K562 (cell line): ENCODE results near the gene ATG14.

Experiments
- DPF2 ChIP-seq: fragments of 450-650 bp; IDR thresholded peaks from 2 replicates; pipeline ENCODE4 v1.6.1; 2016
- EP300 ChIP-seq: IDR thresholded peaks from 2 replicates; pipeline ENCODE4 v1.6.1; 2012; ENCODE audit warnings: low read length, improper control_type of control experiment
- PTRF ChIP-seq: fragments of 450-650 bp; IDR thresholded peaks from 2 replicates; pipeline ENCODE4 v1.6.1; 2016; ENCODE audit warnings: mild to moderate bottlenecking, missing genetic modification characterization, missing compliant biosample characterization
- RAD51 ChIP-seq: fragments of 450-650 bp; IDR thresholded peaks from 2 replicates; pipeline ENCODE4 v1.7.1; 2016; ENCODE audit warnings: low read depth, mild to moderate bottlenecking, borderline replicate concordance
- ZNF12 ChIP-seq: sonication (generic); formaldehyde crosslinking; IDR thresholded peaks from 2 replicates; pipeline ENCODE4 v1.4.0; 2020; ENCODE audit warnings: mild to moderate bottlenecking, missing genetic modification reagents
- ZNF274 ChIP-seq: IDR thresholded peaks from 2 replicates; pipeline ENCODE4 v1.6.1; 2011; ENCODE audit warnings: low read depth, mild to moderate bottlenecking, low read length, moderate library complexity, borderline replicate concordance
- TF ChIP-seq, protein P1 (sequence below), 3 experiments: IDR thresholded peaks in 2 of 3; conservative IDR thresholded peaks in 1 of 3; 2 replicates each; pipeline ENCODE4 v1.5.1; 2011 to 2012; ENCODE audit warnings: low read length in 3 of 3, mild to moderate bottlenecking in 3 of 3, control low read depth in 2 of 3, improper control_type of control experiment in 1 of 3, inconsistent platforms in 1 of 3, low read depth in 1 of 3, mixed read lengths in 1 of 3, moderate library complexity in 1 of 3; ENCODE audit not compliant: insufficient read depth in 2 of 3

DNA sequence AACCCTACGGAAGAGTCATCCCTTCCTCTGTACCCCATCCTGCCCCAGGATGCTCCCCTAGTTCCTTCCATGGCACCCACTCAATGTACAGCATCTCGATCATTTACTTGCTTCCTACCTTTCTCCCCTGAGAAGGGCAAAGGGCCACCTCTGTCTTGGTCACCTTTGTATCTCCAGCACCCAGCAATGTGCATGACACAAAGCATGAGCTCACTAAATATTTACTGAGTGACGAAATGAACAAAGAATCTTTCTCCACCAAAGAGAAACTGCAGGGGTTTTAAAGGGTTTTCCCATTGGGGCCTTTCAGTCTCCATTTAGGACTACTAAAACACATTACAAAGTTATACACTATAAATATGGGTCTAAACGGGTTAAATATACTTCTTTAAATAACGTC is 30.6 kb downstream of the ATG14 start:
- no peak for TF ChIP-seq PTRF
- no peak for TF ChIP-seq RAD51
- no peak for TF ChIP-seq ZNF274
- TF ChIP-seq DPF2, result no peak
- no peak for TF ChIP-seq ZNF12 (CRISPR knock-in tag)
- TF ChIP-seq, protein P1, sequence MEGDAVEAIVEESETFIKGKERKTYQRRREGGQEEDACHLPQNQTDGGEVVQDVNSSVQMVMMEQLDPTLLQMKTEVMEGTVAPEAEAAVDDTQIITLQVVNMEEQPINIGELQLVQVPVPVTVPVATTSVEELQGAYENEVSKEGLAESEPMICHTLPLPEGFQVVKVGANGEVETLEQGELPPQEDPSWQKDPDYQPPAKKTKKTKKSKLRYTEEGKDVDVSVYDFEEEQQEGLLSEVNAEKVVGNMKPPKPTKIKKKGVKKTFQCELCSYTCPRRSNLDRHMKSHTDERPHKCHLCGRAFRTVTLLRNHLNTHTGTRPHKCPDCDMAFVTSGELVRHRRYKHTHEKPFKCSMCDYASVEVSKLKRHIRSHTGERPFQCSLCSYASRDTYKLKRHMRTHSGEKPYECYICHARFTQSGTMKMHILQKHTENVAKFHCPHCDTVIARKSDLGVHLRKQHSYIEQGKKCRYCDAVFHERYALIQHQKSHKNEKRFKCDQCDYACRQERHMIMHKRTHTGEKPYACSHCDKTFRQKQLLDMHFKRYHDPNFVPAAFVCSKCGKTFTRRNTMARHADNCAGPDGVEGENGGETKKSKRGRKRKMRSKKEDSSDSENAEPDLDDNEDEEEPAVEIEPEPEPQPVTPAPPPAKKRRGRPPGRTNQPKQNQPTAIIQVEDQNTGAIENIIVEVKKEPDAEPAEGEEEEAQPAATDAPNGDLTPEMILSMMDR (IDR thresholded peaks at IDR 0.05 in 2 of 3, conservative IDR thresholded peaks at IDR 0.05 in 1 of 3; ENCODE audit: insufficient read depth in 2 of 3, low read depth in 1 of 3, low read length in 3 of 3), result no peak
- TF ChIP-seq EP300, result no peak
